ENCODE measurements around the gene HSPA12B. TPM values are rescaled to one million over a fixed set of nuclear protein-coding genes. Genes with fewer than 3 reads are reported as not detected.
A peak's percentile ranks its signal among the peaks of the same experiment; 100 is the strongest.

The HSPA12B gene
- total and polyA plus RNA-seq, 2 of the 4 experiments (the other 2 are of a cell fraction) = not detected

DNA sequence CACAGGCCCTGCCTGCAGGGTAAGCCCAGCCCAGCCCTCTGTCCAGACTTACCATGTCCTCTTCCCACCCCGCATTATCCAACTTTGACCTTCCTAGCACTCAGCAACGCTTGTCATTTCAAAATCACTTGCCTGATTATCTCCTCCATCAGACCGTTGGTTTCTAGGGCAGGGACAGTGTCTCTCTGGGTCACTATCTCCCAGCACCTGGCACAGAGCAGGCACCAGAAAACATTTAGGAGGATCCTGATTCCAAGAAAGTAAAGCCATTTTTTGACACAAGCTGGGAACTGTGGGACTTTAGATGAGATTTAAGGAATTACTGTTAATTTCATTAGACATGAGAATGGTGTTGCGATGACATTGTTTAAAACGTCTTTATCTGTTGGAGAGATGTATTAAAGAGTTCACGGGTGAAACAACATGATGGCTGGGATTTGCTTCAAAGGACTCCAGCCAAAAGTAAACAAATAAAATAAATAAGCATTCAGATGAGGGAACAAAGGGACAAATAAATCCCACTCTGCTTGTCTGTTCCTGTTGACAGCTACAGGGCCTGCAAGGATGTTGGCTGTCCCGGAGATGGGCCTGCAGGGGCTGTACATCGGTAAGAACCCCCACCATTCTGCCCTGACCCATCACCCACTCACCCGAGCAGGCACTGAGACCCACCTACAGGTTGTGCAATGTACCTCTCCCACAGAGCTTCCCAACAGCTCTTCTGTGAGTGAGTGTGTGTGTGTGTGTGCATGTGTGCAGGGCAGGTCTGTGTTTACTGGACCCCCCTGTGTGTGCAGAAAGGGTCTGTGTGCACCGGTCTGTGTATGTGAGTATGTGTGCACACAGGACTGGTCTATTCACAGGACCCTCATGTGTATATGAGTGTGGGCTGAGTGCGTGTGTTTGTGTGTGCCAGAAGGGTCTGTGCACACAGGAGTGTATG, 5.9 kb downstream of the HSPA12B start:
- Histone ChIP-seq H3K9me1 (ENCODE audit: insufficient read depth, low read length) (0 out of 2 replicates have a peak, but pooled peaks cover 2% of the 10 kb centered on the region), H3K36me3 (ENCODE audit: control insufficient read depth, insufficient read depth, low read length) (no peaks in the 10 kb centered on the region), H2AK5ac (ENCODE audit: low read depth, low read length) (no peak overlapping the region), H2BK15ac (ENCODE audit: low read depth, low read length) (no peak overlapping the region), H2BK5ac (ENCODE audit: low read depth, low read length, poor library complexity, severe bottlenecking) (no peak overlapping the region), H2AK9ac (replicated peaks; ENCODE audit: low read depth, low read length, poor library complexity) (no peak overlapping the region), H3K9me3 (ENCODE audit: control insufficient read depth, insufficient read depth, low read length) (no peaks in the 10 kb centered on the region), H2AFZ (replicated peaks; ENCODE audit: low read length, poor library complexity) (no peak overlapping the region), H4K8ac (ENCODE audit: low read depth in 2 of 2, low read length in 2 of 2) (no peak overlapping the region), H3K23ac (ENCODE audit: low read depth, low read length) (no peak overlapping the region), H4K5ac (ENCODE audit: low read depth, low read length) (no peak overlapping the region), H3K4me3 (ENCODE audit: insufficient read depth, low read depth, low read length) (no peak overlapping the region), H3K27me3 (ENCODE audit: control insufficient read depth, insufficient read depth, low read length) (peaks cover 28% of the 10 kb centered on the region), H3K79me1 (ENCODE audit: low read depth in 1 of 2, low read length in 2 of 2) (no peaks in the 10 kb centered on the region), H2BK20ac (ENCODE audit: low read depth, low read length) (no peak overlapping the region), H3K4me1 (ENCODE audit: control insufficient read depth, insufficient read depth, low read length) (no peaks in the 10 kb centered on the region), H3K4me2 (ENCODE audit: low read depth, low read length) (no peak overlapping the region), H3K56ac (ENCODE audit: extremely low read depth, insufficient read depth, low read length) (no peak overlapping the region), H3K4ac (ENCODE audit: low read depth, low read length) (no peak overlapping the region), H3K14ac (replicated peaks; ENCODE audit: low read depth, low read length) (no peak overlapping the region), H4K91ac (ENCODE audit: insufficient read depth, low read depth, low read length) (no peak overlapping the region), H3K18ac (ENCODE audit: low read depth, low read length) (no peak overlapping the region), H3K9ac (ENCODE audit: low read depth, low read length) (no peak overlapping the region), H3K27ac (ENCODE audit: insufficient read depth, low read length) (no peak overlapping the region), H2BK120ac (ENCODE audit: low read depth, low read length) (no peak overlapping the region), H4K20me1 (ENCODE audit: insufficient read depth, low read length) (no peaks in the 10 kb centered on the region)
- dilution Hi-C loops (cut with HindIII; ENCODE audit: low sequenced_read_pairs, unreplicated experiment) (no loop called here), intact Hi-C loops (cut with micrococcal nuclease) (no loop called here), in situ Hi-C loops (cut with MboI; ENCODE audit: low sequenced_read_pairs) (no loop called here)
- DNase-seq (no peak), ATAC-seq (ENCODE audit: low read depth) (no peak; the same call in 1 of the 2 replicates)
- ChIA-PET POLR2A (ENCODE audit: unreplicated experiment) (no interaction called here), CTCF (no interaction called here)
- BruUV-seq (replicated peaks) = no TSS peak
- TF ChIP-seq MAFK (IDR thresholded peaks at IDR 0.05; ENCODE audit: low read depth, low read length) (no peak), CHD1 (IDR thresholded peaks at IDR 0.05; ENCODE audit: low read depth, low read length) (no peak), CEBPB (IDR thresholded peaks at IDR 0.05; ENCODE audit: low read depth, low read length) (0 out of 2 replicates have a peak, but pooled peaks have one; percentile 28), RFX5 (IDR thresholded peaks at IDR 0.05; ENCODE audit: low read depth, low read length) (no peak), POLR2A (IDR thresholded peaks at IDR 0.05; ENCODE audit: low read depth, low read length) (no peak), SMC3 (IDR thresholded peaks at IDR 0.05; ENCODE audit: low read depth, low read length) (no peak), MAZ (IDR thresholded peaks at IDR 0.05; ENCODE audit: borderline replicate concordance, low read depth, low read length) (no peak)
- TF ChIP-seq, protein P1, sequence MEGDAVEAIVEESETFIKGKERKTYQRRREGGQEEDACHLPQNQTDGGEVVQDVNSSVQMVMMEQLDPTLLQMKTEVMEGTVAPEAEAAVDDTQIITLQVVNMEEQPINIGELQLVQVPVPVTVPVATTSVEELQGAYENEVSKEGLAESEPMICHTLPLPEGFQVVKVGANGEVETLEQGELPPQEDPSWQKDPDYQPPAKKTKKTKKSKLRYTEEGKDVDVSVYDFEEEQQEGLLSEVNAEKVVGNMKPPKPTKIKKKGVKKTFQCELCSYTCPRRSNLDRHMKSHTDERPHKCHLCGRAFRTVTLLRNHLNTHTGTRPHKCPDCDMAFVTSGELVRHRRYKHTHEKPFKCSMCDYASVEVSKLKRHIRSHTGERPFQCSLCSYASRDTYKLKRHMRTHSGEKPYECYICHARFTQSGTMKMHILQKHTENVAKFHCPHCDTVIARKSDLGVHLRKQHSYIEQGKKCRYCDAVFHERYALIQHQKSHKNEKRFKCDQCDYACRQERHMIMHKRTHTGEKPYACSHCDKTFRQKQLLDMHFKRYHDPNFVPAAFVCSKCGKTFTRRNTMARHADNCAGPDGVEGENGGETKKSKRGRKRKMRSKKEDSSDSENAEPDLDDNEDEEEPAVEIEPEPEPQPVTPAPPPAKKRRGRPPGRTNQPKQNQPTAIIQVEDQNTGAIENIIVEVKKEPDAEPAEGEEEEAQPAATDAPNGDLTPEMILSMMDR (conservative IDR thresholded peaks at IDR 0.05; ENCODE audit: low read depth, low read length) = no peak
- TF ChIP-seq, protein P2, sequence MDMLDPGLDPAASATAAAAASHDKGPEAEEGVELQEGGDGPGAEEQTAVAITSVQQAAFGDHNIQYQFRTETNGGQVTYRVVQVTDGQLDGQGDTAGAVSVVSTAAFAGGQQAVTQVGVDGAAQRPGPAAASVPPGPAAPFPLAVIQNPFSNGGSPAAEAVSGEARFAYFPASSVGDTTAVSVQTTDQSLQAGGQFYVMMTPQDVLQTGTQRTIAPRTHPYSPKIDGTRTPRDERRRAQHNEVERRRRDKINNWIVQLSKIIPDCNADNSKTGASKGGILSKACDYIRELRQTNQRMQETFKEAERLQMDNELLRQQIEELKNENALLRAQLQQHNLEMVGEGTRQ (IDR thresholded peaks at IDR 0.05; ENCODE audit: low read depth, low read length) = no peak
- 43% methylated on average over 5 of the region's 11 CpGs; no CpG with 5 or more reads in 1 of the 2 experiments for WGBS, 2 experiments (ENCODE audit: extremely low coverage in 2 of 2, insufficient read length in 1 of 2)

Measured in IMR-90 (cell line).